MG63 (cell line): ENCODE measurements around the gene UBL7. TPM values are rescaled to one million over a fixed set of nuclear protein-coding genes. Genes with fewer than 3 reads are reported as not detected.
A peak's percentile ranks its signal among the peaks of the same experiment; 100 is the strongest.

Experiments
- DNase-seq: peaks from one replicate; pipeline ENCODE4 v3.0.0-alpha.2; 2020
- H3K27me3 ChIP-seq: fragments of 250-450 bp; sonication (Bioruptor Pico); 2 replicates; pipeline ENCODE4 v1.5.1; 2020; ENCODE audit warnings: mild to moderate bottlenecking, moderate library complexity
- H3K36me3 ChIP-seq: fragments of 250-450 bp; sonication (Bioruptor Pico); 2 replicates; pipeline ENCODE4 v1.5.1; 2020; ENCODE audit warnings: mild to moderate bottlenecking, moderate library complexity
- H3K4me3 ChIP-seq: fragments of 250-450 bp; sonication (Bioruptor Pico); 2 replicates; pipeline ENCODE4 v1.5.1; 2020; ENCODE audit warnings: mild to moderate bottlenecking, moderate library complexity
- H3K9me3 ChIP-seq: fragments of 250-450 bp; sonication (Bioruptor Pico); 2 replicates; pipeline ENCODE4 v1.5.1; 2020; ENCODE audit warnings: mild to moderate bottlenecking, moderate library complexity
- total RNA-seq: library from RNA; depleted of rRNA; stranded (reverse); fragments of >200 nt; shearing (Covaris generic); gene quantifications from 2 replicates; pipeline ENCODE4 v1.2.3, GENCODE V29; 2014; ENCODE audit warnings: low replicate concordance

UBL7 gene
- total RNA-seq, 1 experiment from 2014 or later, result 90.0 TPM

- Histone ChIP-seq H3K27me3 (no peaks in the 10 kb centered on the region), H3K9me3 (no peaks in the 10 kb centered on the region), H3K36me3 (peaks cover 7% of the 10 kb centered on the region), H3K4me3 (no peak overlapping the region)
- no peak for DNase-seq
Observed at GRCh38 chr15:74408385-74408784, 52.6 kb downstream of the UBL7 start.

GRCh38 chr15:74406992-74407705 lies 53.8 kb downstream of the UBL7 start:
- no peaks in the 10 kb centered on the region for H3K9me3 ChIP-seq
- H3K27me3 ChIP-seq, result no peaks in the 10 kb centered on the region
- H3K4me3 ChIP-seq, result no peak overlapping the region
- peaks cover 7% of the 10 kb centered on the region; the same call in 1 of the 2 replicates for H3K36me3 ChIP-seq
- peak; percentile 98 for DNase-seq

- Histone ChIP-seq H3K27me3 (no peaks in the 10 kb centered on the region), H3K9me3 (no peaks in the 10 kb centered on the region), H3K4me3 (no peak overlapping the region), H3K36me3 (peaks cover 7% of the 10 kb centered on the region; the same call in 1 of the 2 replicates)
- no peak for DNase-seq
Observed at GRCh38 chr15:74406517-74406916, 54.4 kb downstream of the UBL7 start.

- H3K36me3 ChIP-seq, result peaks cover 7% of the 10 kb centered on the region; the same call in 1 of the 2 replicates
- DNase-seq, result no peak
- H3K4me3 ChIP-seq, result no peak overlapping the region
- H3K27me3 ChIP-seq, result no peaks in the 10 kb centered on the region
- H3K9me3 ChIP-seq, result no peaks in the 10 kb centered on the region
Observed at GRCh38 chr15:74405823-74406222, 55.1 kb downstream of the UBL7 start.

- no peak overlapping the region for H3K4me3 ChIP-seq
- H3K27me3 ChIP-seq, result no peaks in the 10 kb centered on the region
- H3K9me3 ChIP-seq, result no peaks in the 10 kb centered on the region
- H3K36me3 ChIP-seq, result no peaks in the 10 kb centered on the region
- no peak for DNase-seq
Observed at GRCh38 chr15:74403991-74404563, 56.9 kb downstream of the UBL7 start.

- no peak for DNase-seq
- Histone ChIP-seq H3K9me3 (no peaks in the 10 kb centered on the region), H3K27me3 (no peaks in the 10 kb centered on the region), H3K4me3 (no peak overlapping the region), H3K36me3 (no peaks in the 10 kb centered on the region)
Observed at GRCh38 chr15:74403588-74403919, 57.4 kb downstream of the UBL7 start.

GRCh38 chr15:74402873-74403587 lies 57.9 kb downstream of the UBL7 start:
- H3K27me3 ChIP-seq, result no peaks in the 10 kb centered on the region
- no peaks in the 10 kb centered on the region for H3K36me3 ChIP-seq
- no peak overlapping the region for H3K4me3 ChIP-seq
- DNase-seq, result no peak
- no peaks in the 10 kb centered on the region for H3K9me3 ChIP-seq

- Histone ChIP-seq H3K4me3 (no peak overlapping the region), H3K27me3 (no peaks in the 10 kb centered on the region), H3K36me3 (no peaks in the 10 kb centered on the region), H3K9me3 (no peaks in the 10 kb centered on the region)
- no peak for DNase-seq
Observed at GRCh38 chr15:74402337-74402841, 58.6 kb downstream of the UBL7 start.

- no peaks in the 10 kb centered on the region for H3K36me3 ChIP-seq
- DNase-seq, result no peak
- H3K4me3 ChIP-seq, result no peak overlapping the region
- H3K9me3 ChIP-seq, result no peaks in the 10 kb centered on the region
- no peaks in the 10 kb centered on the region for H3K27me3 ChIP-seq
Observed at GRCh38 chr15:74400915-74401757, 59.8 kb downstream of the UBL7 start.

GRCh38 chr15:74400313-74400860 lies 60.6 kb downstream of the UBL7 start:
- no peaks in the 10 kb centered on the region for H3K36me3 ChIP-seq
- H3K9me3 ChIP-seq, result no peaks in the 10 kb centered on the region
- no peaks in the 10 kb centered on the region for H3K27me3 ChIP-seq
- no peak overlapping the region for H3K4me3 ChIP-seq
- no peak for DNase-seq

- Histone ChIP-seq H3K36me3 (no peaks in the 10 kb centered on the region), H3K9me3 (no peaks in the 10 kb centered on the region), H3K4me3 (no peak overlapping the region), H3K27me3 (no peaks in the 10 kb centered on the region)
- peak; percentile 76 for DNase-seq
Observed at GRCh38 chr15:74399511-74400312, 61.2 kb downstream of the UBL7 start.

- Histone ChIP-seq H3K27me3 (no peaks in the 10 kb centered on the region), H3K4me3 (no peak overlapping the region), H3K9me3 (no peaks in the 10 kb centered on the region), H3K36me3 (no peaks in the 10 kb centered on the region)
- no peak for DNase-seq
Observed at GRCh38 chr15:74399100-74399499, 61.9 kb downstream of the UBL7 start.

- Histone ChIP-seq H3K27me3 (no peaks in the 10 kb centered on the region), H3K9me3 (no peaks in the 10 kb centered on the region), H3K4me3 (no peak overlapping the region), H3K36me3 (no peaks in the 10 kb centered on the region)
- no peak for DNase-seq
Observed at GRCh38 chr15:74398183-74398582, 62.8 kb downstream of the UBL7 start.

GRCh38 chr15:74397239-74398068 lies 63.5 kb downstream of the UBL7 start:
- DNase-seq, result no peak
- no peaks in the 10 kb centered on the region for H3K36me3 ChIP-seq
- no peaks in the 10 kb centered on the region for H3K27me3 ChIP-seq
- no peak overlapping the region for H3K4me3 ChIP-seq
- no peaks in the 10 kb centered on the region for H3K9me3 ChIP-seq
